Thoracic aorta (tissue), 2 donors: Measurements from ENCODE around the gene CISD3. TPM values are rescaled to one million over a fixed set of nuclear protein-coding genes. Genes with fewer than 3 reads are reported as not detected.

ENCODE experiments used
- ATAC-seq: fragments of 150-250 bp; one replicate; pipeline ENCODE4 v1.8.0; 2017; ENCODE audit warnings: low read depth; ENCODE audit not compliant: insufficient number of reproducible peaks, low FRiP score
- DNase-seq: peaks from one replicate; pipeline ENCODE4 v3.0.0-alpha.2; 2020; ENCODE audit warnings: low spot score
- H3K27ac ChIP-seq, 2 donors: fragments of 200-600 bp; sonication (generic); 1 replicate in 1 of 2; 2 replicates in 1 of 2; pipeline ENCODE4 v1.5.1; 2016; ENCODE audit warnings: mild to moderate bottlenecking in 2 of 2, moderate library complexity in 2 of 2
- H3K27me3 ChIP-seq: fragments of 200-600 bp; sonication (generic); replicated peaks from 2 replicates; pipeline ENCODE4 v1.6.0; 2016; ENCODE audit warnings: mild to moderate bottlenecking; ENCODE audit not compliant: insufficient read depth
- H3K36me3 ChIP-seq: fragments of 200-600 bp; sonication (generic); one replicate; pipeline ENCODE4 v1.5.1; 2016
- H3K4me1 ChIP-seq, 2 donors: fragments of 200-600 bp; sonication (generic); 1 replicate in 1 of 2; 2 replicates in 1 of 2; pipeline versions ENCODE4 v1.5.1 to v1.6.0; 2016; ENCODE audit warnings: low read depth in 2 of 2, mild to moderate bottlenecking in 1 of 2; ENCODE audit not compliant: control insufficient read depth in 1 of 2
- H3K4me3 ChIP-seq: fragments of 200-600 bp; sonication (generic); 2 replicates; pipeline ENCODE4 v1.5.1; 2016; ENCODE audit warnings: mild to moderate bottlenecking
- H3K9me3 ChIP-seq: fragments of 200-600 bp; sonication (generic); 2 replicates; pipeline ENCODE4 v1.5.1; 2016
- total RNA-seq, 2 donors: library from RNA; depleted of rRNA; stranded (reverse); fragments of >200 nt; gene quantifications; one replicate each; pipeline versions ENCODE4 v1.1.0 to v1.2.3, GENCODE V29; 2016
- TF ChIP-seq, protein P1 (sequence below): fragments of 200-600 bp; sonication (generic); IDR thresholded peaks from one replicate; pipeline ENCODE4 v1.5.1; 2019; ENCODE audit warnings: antibody characterized with exemption

The CISD3 gene
- total RNA-seq, 2 donors from 2014 or later: 9.3 to 9.6 TPM

DNA sequence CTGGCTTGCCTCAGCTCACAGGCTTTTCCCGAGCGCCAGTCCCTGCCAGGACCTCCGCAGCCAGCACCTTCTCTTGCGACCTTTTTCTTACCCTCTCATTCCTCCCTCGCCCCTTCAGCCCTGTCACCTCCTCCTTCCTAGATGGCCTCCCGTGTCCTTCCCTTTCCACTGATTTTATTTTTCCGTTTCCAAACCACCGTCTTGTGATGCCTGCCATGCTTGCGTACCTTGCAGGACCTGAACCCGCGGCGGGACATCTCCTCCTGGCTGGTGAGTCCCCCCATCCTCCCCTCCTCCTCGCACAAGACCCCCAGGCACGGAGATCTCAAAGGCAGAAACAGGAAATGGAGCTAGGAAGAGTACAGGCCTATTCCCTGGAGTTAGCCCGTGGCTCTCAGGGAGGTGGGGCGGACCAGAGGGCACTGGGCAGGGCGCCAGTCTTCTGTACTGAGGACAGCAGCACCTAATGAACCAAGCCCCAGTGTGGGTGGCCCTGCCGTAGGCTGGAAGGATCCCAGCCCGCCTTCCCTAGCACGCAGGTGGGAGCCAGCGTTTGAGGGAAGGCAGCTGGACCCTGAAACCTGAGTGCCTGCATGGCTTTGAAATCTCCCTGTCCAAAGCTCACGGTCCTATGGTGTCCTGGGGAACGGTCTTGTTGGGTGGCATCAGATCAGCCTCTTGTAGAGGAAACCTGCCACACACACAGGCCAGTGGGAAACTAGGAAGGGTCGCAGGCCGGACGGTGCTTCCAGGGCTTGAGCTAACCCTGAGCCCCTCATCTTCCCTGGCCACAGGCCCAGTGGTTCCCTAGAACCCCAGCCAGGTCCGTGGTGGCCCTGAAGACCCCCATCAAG is 612 bp downstream of the CISD3 start:
- DNase-seq: peak; percentile 47
- Histone ChIP-seq H3K4me1 (peaks cover 15 to 42% of the 10 kb centered on the region in 2 donors), H3K27me3 (no peaks in the 10 kb centered on the region), H3K27ac (peak overlapping the region; percentile 87 to 89), H3K4me3 (peak overlapping the region; percentile 89), H3K9me3 (no peaks in the 10 kb centered on the region), H3K36me3 (peaks cover 2% of the 10 kb centered on the region)
- TF ChIP-seq, protein P1, sequence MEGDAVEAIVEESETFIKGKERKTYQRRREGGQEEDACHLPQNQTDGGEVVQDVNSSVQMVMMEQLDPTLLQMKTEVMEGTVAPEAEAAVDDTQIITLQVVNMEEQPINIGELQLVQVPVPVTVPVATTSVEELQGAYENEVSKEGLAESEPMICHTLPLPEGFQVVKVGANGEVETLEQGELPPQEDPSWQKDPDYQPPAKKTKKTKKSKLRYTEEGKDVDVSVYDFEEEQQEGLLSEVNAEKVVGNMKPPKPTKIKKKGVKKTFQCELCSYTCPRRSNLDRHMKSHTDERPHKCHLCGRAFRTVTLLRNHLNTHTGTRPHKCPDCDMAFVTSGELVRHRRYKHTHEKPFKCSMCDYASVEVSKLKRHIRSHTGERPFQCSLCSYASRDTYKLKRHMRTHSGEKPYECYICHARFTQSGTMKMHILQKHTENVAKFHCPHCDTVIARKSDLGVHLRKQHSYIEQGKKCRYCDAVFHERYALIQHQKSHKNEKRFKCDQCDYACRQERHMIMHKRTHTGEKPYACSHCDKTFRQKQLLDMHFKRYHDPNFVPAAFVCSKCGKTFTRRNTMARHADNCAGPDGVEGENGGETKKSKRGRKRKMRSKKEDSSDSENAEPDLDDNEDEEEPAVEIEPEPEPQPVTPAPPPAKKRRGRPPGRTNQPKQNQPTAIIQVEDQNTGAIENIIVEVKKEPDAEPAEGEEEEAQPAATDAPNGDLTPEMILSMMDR: no peak
- ATAC-seq: peak; percentile 8

DNA sequence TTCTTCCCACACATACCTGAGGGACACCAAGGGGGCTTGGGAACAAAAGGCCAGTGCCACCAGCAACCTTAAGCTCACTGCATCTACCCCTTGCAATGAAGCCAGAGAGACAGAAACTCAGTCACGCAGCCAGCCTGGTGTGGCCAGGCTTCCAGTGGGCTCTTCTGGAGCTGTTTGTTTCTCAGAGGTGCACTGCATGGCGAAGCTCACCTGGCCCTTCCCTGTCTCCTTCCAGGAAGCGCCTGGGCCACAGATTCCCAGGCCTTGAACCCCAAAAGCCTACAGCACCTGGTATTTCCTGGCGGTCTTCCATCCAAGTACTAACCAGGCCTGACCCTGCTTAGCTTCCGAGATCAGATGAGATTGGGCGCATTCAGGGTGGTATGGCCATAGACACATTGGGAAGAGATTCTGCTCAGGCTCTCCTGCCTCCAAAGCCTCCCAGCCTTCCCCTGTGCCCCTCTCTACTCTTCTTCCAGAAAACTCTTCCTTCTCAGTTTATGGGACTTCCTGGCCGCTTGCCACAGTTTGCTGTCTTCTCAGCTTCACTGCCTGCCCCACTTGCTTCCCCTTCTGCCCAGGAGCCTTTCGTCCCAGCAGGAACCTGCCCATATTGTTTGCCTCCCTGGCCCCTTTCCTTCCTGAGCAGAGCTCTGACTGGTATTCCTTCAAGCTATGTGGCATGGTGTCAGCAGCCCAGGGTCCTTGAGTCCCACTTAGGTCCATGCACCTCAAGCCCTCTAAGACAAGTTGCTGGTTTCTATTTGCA is 1.6 kb downstream of the CISD3 start:
- TF ChIP-seq, protein P1: no peak
- ATAC-seq (no peak), DNase-seq (no peak)
- peaks cover 8% of the 10 kb centered on the region for H3K36me3 ChIP-seq
- H3K9me3 ChIP-seq: no peaks in the 10 kb centered on the region
- peak overlapping the region; percentile 89 for H3K4me3 ChIP-seq
- H3K27ac ChIP-seq: peak overlapping the region; percentile 87 to 89
- H3K27me3 ChIP-seq: no peaks in the 10 kb centered on the region
- peaks cover 15 to 42% of the 10 kb centered on the region in 2 donors for H3K4me1 ChIP-seq

DNA sequence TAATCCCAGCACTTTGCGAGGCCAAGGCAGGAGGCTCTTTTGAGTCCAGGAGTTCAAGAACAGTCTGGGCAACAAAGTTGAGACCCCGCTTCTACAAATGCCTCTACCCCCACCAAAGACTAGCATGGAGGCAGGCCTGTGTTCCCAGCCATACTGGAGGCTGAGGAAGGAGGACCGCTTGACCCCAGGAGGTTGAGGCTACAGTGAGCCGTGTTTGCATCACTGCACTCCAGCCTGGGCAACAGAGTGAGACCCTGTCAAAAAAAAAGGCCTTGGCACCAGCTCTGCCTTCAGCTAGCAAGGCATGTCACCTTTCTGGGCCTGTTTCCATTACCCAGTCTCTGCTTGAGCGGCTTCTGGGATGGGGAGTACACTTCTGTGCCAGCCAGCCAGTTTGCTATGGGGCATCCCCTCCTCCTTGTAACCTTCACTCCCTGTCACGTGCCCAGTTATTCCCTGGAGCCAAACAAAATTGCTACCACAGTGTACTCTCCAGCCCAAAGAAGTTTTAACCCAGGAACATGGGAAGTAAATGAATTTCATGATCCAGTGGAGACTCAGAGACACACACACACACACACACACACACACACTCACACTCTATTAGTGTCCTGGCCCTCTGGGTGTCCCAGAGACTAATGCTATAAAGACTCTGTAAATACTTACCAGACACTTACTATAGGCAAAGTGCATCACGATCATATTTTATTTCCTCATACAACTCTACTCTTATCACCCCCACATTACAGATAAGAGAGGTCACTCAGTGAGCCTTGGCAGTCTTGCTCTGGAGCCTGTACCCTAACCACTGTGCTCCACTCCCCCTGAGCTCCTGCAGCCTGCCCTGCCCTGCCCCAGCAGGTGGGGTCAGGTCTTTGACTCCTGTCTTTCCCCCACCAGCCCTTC is 2.5 kb downstream of the CISD3 start:
- ATAC-seq (no peak), DNase-seq (no peak)
- H3K27me3 ChIP-seq: no peaks in the 10 kb centered on the region
- H3K4me3 ChIP-seq: no peak overlapping the region
- H3K4me1 ChIP-seq: peaks cover 15 to 42% of the 10 kb centered on the region in 2 donors
- no peaks in the 10 kb centered on the region for H3K9me3 ChIP-seq
- peak overlapping the region; percentile 87 to 89 for H3K27ac ChIP-seq
- peaks cover 16% of the 10 kb centered on the region for H3K36me3 ChIP-seq
- TF ChIP-seq, protein P1: no peak

DNA sequence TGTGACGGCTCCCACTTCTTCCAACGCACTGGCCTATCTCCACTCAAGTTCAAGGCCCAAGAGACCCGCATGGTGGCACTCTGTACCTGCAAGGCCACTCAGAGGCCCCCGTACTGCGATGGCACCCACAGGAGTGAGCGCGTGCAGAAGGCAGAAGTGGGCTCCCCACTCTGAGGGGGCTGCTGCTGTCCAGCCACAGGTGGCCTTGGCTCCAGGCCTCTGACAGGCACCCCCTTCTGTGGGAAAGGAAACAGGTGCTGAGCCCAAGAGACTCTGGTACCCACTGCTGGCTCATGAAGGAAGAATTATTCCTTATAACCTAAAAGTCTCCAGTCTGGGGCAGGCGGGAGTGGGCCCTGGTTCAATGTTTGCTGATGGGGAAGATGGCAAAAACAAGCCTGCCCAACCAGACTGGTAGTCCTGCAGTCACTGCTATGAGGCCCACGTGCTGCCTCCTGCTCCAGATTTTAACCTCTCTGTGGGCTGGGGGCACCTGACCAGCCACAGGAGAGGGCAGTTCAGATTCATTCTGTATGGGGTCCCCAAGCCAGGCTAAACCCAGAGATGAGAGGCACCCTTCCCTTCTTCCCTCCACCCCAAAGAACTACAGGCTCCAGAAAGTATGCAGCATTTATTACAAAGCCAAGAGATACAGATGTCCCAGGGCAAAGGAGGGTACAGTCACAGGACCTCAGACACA is 3.3 kb downstream of the CISD3 start:
- ATAC-seq (no peak), DNase-seq (no peak)
- Histone ChIP-seq H3K27me3 (no peaks in the 10 kb centered on the region), H3K36me3 (peaks cover 21% of the 10 kb centered on the region), H3K9me3 (no peaks in the 10 kb centered on the region), H3K27ac (peak overlapping the region in 1 of 2 donors; percentile 28), H3K4me3 (no peak overlapping the region), H3K4me1 (peaks cover 15 to 42% of the 10 kb centered on the region in 2 donors)
- TF ChIP-seq, protein P1: no peak
